Vein endothelial cell (primary cell): ENCODE data around the gene SPNS1. TPM values are rescaled to one million over a fixed set of nuclear protein-coding genes. Genes with fewer than 3 reads are reported as not detected.

Experiments
- total RNA-seq: library from RNA; depleted of rRNA; stranded (reverse); fragments of >200 nt; gene quantifications from 2 replicates; pipeline ENCODE4 v1.2.3, GENCODE V29; 2012

SPNS1 gene
- total RNA-seq, result 49.9 and 55.9 TPM in 2 replicates

GRCh38 chr16:28974437-28975157, at the start of gene SPNS1:
SPNS1 (plus strand) TSS chr16:28974778; CDS start chr16:28975152, 374 bp downstream.

GRCh38 chr16:28931801-28932225, 42.8 kb upstream of the SPNS1 start, which contains the start of gene CD19:
CD19 (plus strand) TSS chr16:28931971; CDS start chr16:28932001, 30 bp downstream.

GRCh38 chr16:28950648-28951409, 23.7 kb upstream of the SPNS1 start, which contains the start of gene NFATC2IP:
NFATC2IP (plus strand) TSS chr16:28950937; CDS start chr16:28951012, 75 bp downstream.

GRCh38 chr16:28984619-28985135, 10.1 kb downstream of the SPNS1 start, which contains the start of gene LAT:
LAT (plus strand) TSS chr16:28985052; CDS start chr16:28985418, 366 bp downstream.

Other genes with a start within 250 kb of the SPNS1 start
- 4.1 and 4.9 TPM in 2 replicates for gene NPIPB9, start 223.0 kb upstream of the SPNS1 start, total RNA-seq
- 69.8 and 80.0 TPM in 2 replicates for gene ATXN2L, start 151.8 kb upstream of the SPNS1 start, total RNA-seq
- 145 TPM in 2 replicates for gene TUFM, start 128.4 kb upstream of the SPNS1 start, total RNA-seq
- gene SH2B1, start 110.9 kb upstream of the SPNS1 start, total RNA-seq, result 17.8 and 19.6 TPM in 2 replicates
- gene ATP2A1, start 96.3 kb upstream of the SPNS1 start, total RNA-seq, result 0.19 and 1.6 TPM in 2 replicates
- 43.4 and 49.7 TPM in 2 replicates for gene RABEP2, start 49.5 kb upstream of the SPNS1 start, total RNA-seq
- not detected in 2 replicates for gene CD19, start 42.8 kb upstream of the SPNS1 start, total RNA-seq
- gene NFATC2IP, start 23.8 kb upstream of the SPNS1 start, total RNA-seq, result 32.7 and 36.5 TPM in 2 replicates
- gene LAT, start 10.3 kb downstream of the SPNS1 start, total RNA-seq, result 0.67 and 2.3 TPM in 2 replicates